Pancreas (tissue), 10 donors: ENCODE results near the gene FANCD2. TPM values are rescaled to one million over a fixed set of nuclear protein-coding genes. Genes with fewer than 3 reads are reported as not detected.
"Not testable (repeated sequence)": the region's sequence is repeated elsewhere in the genome, so short reads cannot be mapped to it uniquely, and the experiment has no call there.

Experiments
- ATAC-seq, 4 donors: fragments of 200-7000 bp; cut with Tn5 transposase; one replicate each; pipeline versions ENCODE4 v1.8.0 to v1.9.1; 2020; ENCODE audit warnings: mild to moderate bottlenecking in 4 of 4, moderate library complexity in 4 of 4
- DNase-seq, 6 donors: peaks; one replicate each; pipeline ENCODE4 v3.0.0-alpha.2; 2020
- FAIRE-seq: peaks from 2 replicates; lab custom pipeline; 2012; peaks lifted over from hg19 to GRCh38; lab: Jason Lieb, UNC
- H3K27ac ChIP-seq, 4 donors: fragments of 200-600 bp; sonication (generic); 1 replicate in 3 of 4; 2 replicates in 1 of 4; pipeline versions ENCODE4 v1.5.0 to v1.8.0; 2020
- H3K27me3 ChIP-seq, 4 donors: fragments of 200-600 bp; one replicate each; pipeline ENCODE4 v1.8.0; 2021
- H3K36me3 ChIP-seq, 3 donors: fragments of 200-600 bp; sonication (generic) in 1 of 3; one replicate each; pipeline versions ENCODE4 v1.5.0 to v1.8.0; 2020 to 2021
- H3K4me1 ChIP-seq, 3 donors: fragments of 200-600 bp; one replicate each; pipeline ENCODE4 v1.8.0; 2021
- H3K4me3 ChIP-seq, 4 donors: fragments of 200-600 bp; sonication (generic) in 2 of 4; one replicate each; pipeline versions ENCODE4 v1.5.0 to v1.8.0; 2020 to 2021
- H3K9me3 ChIP-seq, 4 donors: fragments of 200-600 bp; one replicate each; pipeline ENCODE4 v1.8.0; 2021
- WGBS, 2 donors: extraction: QIAGEN DNeasy Blood & Tissue Kit; methylation state at CpG; one replicate each; pipeline ENCODE4 v1.1.7; 2013; 5-methylcytosine and 5-hydroxymethylcytosine counted together
- intact Hi-C, 3 donors: fragments of 100-400 bp; cut with DNase I; formaldehyde crosslinking; loops; one replicate each; pipeline versions ENCODE4 v1.11.1 to v1.14.2; 2022
- polyA plus RNA-seq, 2 donors: library from polyadenylated mRNA; stranded (reverse); fragments of 200-250 nt; gene quantifications; one replicate each; pipeline ENCODE4 v1.2.3, GENCODE V29; 2013
- total RNA-seq, 6 donors: library from RNA; stranded (reverse); fragmentation: NEBNext Ultra II Directional in 4 of 6; extraction: Animal tissue kit (Norgen Biotek cat#: 25700) in 4 of 6; gene quantifications; one replicate each; pipeline versions ENCODE4 v1.2.1 to v1.2.4, GENCODE V29; 2021 to 2023
- TF ChIP-seq, protein P1 (sequence below), 4 donors: fragments of 200-600 bp; sonication (generic) in 3 of 4; IDR thresholded peaks; one replicate each; pipeline versions ENCODE4 v1.5.0 to v1.8.0; 2021; ENCODE audit warnings: antibody characterized with exemption in 4 of 4
- donor health status: healthy with polysubstance abuse.
- donor health status: DM: no; HTN: no; CAD: no; lungs with moderate emphysema.
- donor health status: DM: no; HTN: no; CAD: no.
- donor health status: control.
- donor health status: control.
- donor health status: Bipolar disorder and iron deficiency.
- donor health status: DM: yes; HTN: yes; CAD: no.
- donor health status: DM: no; HTN: no; CAD: no.
- donor health status: DM: no; HTN: no; CAD: no.
- donor health status: DM: yes; HTN: yes; CAD: no.

The FANCD2 gene
- total and polyA plus RNA-seq, 8 donors: 1.7 to 3.7 (median 2.1) TPM

GRCh38 chr3:10004960-10005564 is 21.2 kb upstream of the FANCD2 start:
- intact Hi-C loops: no loop called here
- no peaks in the 10 kb centered on the region for H3K27me3 ChIP-seq
- H3K27ac ChIP-seq: no peak overlapping the region
- no peak overlapping the region for H3K4me3 ChIP-seq
- H3K36me3 ChIP-seq: no peaks in the 10 kb centered on the region
- peaks cover 0 to 9% (median 0%) of the 10 kb centered on the region in 3 donors for H3K4me1 ChIP-seq
- TF ChIP-seq, protein P1, sequence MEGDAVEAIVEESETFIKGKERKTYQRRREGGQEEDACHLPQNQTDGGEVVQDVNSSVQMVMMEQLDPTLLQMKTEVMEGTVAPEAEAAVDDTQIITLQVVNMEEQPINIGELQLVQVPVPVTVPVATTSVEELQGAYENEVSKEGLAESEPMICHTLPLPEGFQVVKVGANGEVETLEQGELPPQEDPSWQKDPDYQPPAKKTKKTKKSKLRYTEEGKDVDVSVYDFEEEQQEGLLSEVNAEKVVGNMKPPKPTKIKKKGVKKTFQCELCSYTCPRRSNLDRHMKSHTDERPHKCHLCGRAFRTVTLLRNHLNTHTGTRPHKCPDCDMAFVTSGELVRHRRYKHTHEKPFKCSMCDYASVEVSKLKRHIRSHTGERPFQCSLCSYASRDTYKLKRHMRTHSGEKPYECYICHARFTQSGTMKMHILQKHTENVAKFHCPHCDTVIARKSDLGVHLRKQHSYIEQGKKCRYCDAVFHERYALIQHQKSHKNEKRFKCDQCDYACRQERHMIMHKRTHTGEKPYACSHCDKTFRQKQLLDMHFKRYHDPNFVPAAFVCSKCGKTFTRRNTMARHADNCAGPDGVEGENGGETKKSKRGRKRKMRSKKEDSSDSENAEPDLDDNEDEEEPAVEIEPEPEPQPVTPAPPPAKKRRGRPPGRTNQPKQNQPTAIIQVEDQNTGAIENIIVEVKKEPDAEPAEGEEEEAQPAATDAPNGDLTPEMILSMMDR (IDR thresholded peaks at IDR 0.05): no peak
- 77 to 86% methylated on average over 5 of the region's 5 CpGs for WGBS, 2 donors
- H3K9me3 ChIP-seq: no peaks in the 10 kb centered on the region
- DNase-seq: no peak
- no peak for ATAC-seq
- FAIRE-seq: no peak

DNA sequence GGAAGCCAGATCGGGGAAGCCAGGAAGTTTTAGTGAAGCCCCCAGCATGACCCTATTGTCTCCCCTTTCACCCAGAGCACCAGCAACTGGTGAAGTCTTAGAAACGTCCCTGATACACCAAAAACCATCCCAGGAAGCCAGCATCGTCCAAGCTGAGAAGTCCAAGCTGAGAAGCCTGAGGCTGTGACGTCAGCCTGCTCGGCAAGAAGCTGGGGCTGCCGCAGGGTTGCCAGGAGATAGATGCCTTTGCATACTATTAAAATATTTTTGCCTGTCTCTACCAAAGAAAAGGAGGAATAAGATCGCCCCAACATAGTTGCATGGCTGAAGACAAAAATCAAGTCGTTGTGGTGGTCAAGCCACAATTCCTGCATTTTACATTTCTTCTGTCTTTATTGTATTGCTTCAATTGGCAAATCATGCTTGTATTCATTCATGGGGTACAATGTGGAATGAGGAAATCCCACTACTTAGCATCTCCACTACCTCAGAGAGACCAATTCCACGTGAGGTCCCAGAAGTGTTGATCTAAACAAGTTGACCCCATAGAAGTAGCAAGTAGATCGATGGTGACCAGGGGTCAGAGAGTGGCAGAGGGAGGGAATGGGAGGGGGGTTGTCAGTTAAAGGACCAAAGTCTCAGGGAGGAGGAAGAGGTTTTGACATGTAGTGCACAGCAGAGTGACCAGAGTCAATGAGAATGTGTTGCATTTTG is 20.0 kb upstream of the FANCD2 start:
- intact Hi-C loops: no loop called here
- TF ChIP-seq, protein P1 (IDR thresholded peaks at IDR 0.05): no peak
- H3K36me3 ChIP-seq: no peaks in the 10 kb centered on the region
- DNase-seq (no peak), FAIRE-seq (no peak), ATAC-seq (no peak)
- no peaks in the 10 kb centered on the region for H3K9me3 ChIP-seq
- no peak overlapping the region for H3K4me3 ChIP-seq
- no peak overlapping the region for H3K27ac ChIP-seq
- peaks cover 0 to 14% (median 0%) of the 10 kb centered on the region in 3 donors for H3K4me1 ChIP-seq
- no peaks in the 10 kb centered on the region for H3K27me3 ChIP-seq
- WGBS, 2 donors: 63 to 71% methylated on average over 10 of the region's 10 CpGs

- H3K4me1 ChIP-seq: peaks cover 0 to 14% (median 0%) of the 10 kb centered on the region in 3 donors
- H3K27me3 ChIP-seq: no peaks in the 10 kb centered on the region
- H3K9me3 ChIP-seq: no peaks in the 10 kb centered on the region
- H3K27ac ChIP-seq: no peak overlapping the region
- FAIRE-seq (no peak), ATAC-seq (no peak), DNase-seq (no peak)
- H3K36me3 ChIP-seq: no peaks in the 10 kb centered on the region
- 49 to 55% methylated on average over 8 of the region's 8 CpGs for WGBS, 2 donors
- H3K4me3 ChIP-seq: no peak overlapping the region
- TF ChIP-seq, protein P1 (IDR thresholded peaks at IDR 0.05): no peak
- intact Hi-C loops: no loop called here
These were observed 19.5 kb upstream of the FANCD2 start for GRCh38 chr3:10006762-10007090.

- intact Hi-C loops: no loop called here
- H3K9me3 ChIP-seq: no peaks in the 10 kb centered on the region
- no peak for FAIRE-seq
- H3K27ac ChIP-seq: no peak overlapping the region
- H3K27me3 ChIP-seq: no peaks in the 10 kb centered on the region
- no peak for ATAC-seq
- no peak overlapping the region for H3K4me3 ChIP-seq
- DNase-seq: no peak
- TF ChIP-seq, protein P1 (IDR thresholded peaks at IDR 0.05): no peak
- H3K36me3 ChIP-seq: no peaks in the 10 kb centered on the region
- H3K4me1 ChIP-seq: peaks cover 0 to 14% (median 0%) of the 10 kb centered on the region in 3 donors
- WGBS, 2 donors: 75 to 81% methylated on average over 7 of the region's 7 CpGs
These were observed 19.0 kb upstream of the FANCD2 start for GRCh38 chr3:10007126-10007782.

GRCh38 chr3:10008216-10008587 is 18.0 kb upstream of the FANCD2 start:
- ATAC-seq, intact Hi-C loops, DNase-seq, FAIRE-seq, H3K27me3 ChIP-seq, H3K27ac ChIP-seq, H3K36me3 ChIP-seq, H3K4me3 ChIP-seq, H3K9me3 ChIP-seq: not testable (repeated sequence)
- H3K4me1 ChIP-seq: peaks cover 0 to 14% (median 0%) of the 10 kb centered on the region in 3 donors
- WGBS, 2 donors: 80 to 88% methylated on average over 4 of the region's 4 CpGs
